ENCODE results near the gene KCNK10. TPM values are rescaled to one million over a fixed set of nuclear protein-coding genes. Genes with fewer than 3 reads are reported as not detected.
"Not testable (repeated sequence)": the region's sequence is repeated elsewhere in the genome, so short reads cannot be mapped to it uniquely, and the experiment has no call there.

KCNK10 gene
- polyA plus RNA-seq, 6 donors from 2014 or later = not detected

DNA sequence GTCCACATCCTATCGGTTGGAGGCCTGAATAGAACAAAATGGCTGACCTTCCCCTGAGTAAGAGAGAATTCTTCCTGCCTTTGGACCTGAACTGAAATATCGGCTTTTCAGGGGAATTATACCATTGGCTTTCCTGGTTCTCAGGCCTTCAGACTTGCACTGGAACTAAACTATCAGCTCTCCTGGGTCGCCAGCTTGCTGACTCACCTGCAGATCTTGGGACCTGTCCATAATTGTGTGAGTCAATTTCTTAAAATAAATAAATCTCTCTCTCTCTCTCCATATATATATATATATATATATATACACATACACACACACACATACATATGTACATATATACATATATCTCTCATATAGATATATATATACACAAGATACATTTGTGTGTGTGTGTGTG, 41.6 kb downstream of the KCNK10 start:
- Mint-ChIP-seq H3K36me3 (peaks cover 0 to 11% of the 10 kb centered on the region in 2 donors), H3K27me3 (peaks cover 7 to 25% (median 8%) of the 10 kb centered on the region in 3 donors), H3K4me1 (no peaks in the 10 kb centered on the region), H3K9me3 (peaks cover 1 to 14% (median 6%) of the 10 kb centered on the region in 7 donors), H3K4me3 (no peak overlapping the region), H3K27ac (peak overlapping the region in 1 of 6 donors; percentile 29)
- no peak for DNase-seq
- ATAC-seq (ENCODE audit: low read depth in 2 of 2) = no peak

DNA sequence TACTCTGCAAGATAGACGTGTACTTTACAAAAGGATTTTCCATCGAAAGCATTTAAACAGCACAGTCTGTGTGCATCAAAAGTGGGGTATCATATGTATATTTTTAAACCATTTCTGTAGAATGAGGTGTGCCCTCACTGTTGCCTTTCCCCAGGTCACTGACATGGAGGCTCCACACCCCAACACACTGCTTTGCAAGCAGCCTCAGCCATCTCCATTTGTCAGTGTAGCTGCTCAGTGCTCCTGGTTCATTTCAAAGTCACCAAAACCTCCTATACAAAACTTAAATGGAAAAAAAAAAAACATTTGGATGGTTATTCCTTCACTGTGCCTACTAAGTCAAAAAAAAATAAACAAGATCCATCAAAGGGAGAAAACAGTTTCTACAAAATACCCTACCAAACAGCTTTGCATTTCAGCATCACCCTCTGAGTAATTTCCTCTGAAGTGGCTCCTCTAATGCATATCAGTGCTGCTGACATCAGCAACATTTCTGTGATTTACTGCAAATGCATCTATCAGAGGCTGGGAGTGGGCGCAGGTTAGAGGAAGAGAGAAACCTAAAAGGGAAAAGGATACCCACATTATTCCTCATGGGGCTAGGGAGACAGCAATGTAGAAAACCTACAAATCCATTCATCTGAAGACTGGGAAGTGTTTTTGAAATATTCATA, 46.0 kb downstream of the KCNK10 start:
- H3K4me3 Mint-ChIP-seq = no peak overlapping the region
- no peak for ATAC-seq (ENCODE audit: low read depth in 2 of 2)
- peaks cover 8 to 62% (median 14%) of the 10 kb centered on the region in 3 donors for H3K27me3 Mint-ChIP-seq
- H3K27ac Mint-ChIP-seq = no peak overlapping the region
- DNase-seq = no peak
- peaks cover 1 to 24% (median 6%) of the 10 kb centered on the region in 7 donors for H3K9me3 Mint-ChIP-seq
- H3K4me1 Mint-ChIP-seq = no peaks in the 10 kb centered on the region
- H3K36me3 Mint-ChIP-seq = peaks cover 0 to 11% of the 10 kb centered on the region in 2 donors

DNA sequence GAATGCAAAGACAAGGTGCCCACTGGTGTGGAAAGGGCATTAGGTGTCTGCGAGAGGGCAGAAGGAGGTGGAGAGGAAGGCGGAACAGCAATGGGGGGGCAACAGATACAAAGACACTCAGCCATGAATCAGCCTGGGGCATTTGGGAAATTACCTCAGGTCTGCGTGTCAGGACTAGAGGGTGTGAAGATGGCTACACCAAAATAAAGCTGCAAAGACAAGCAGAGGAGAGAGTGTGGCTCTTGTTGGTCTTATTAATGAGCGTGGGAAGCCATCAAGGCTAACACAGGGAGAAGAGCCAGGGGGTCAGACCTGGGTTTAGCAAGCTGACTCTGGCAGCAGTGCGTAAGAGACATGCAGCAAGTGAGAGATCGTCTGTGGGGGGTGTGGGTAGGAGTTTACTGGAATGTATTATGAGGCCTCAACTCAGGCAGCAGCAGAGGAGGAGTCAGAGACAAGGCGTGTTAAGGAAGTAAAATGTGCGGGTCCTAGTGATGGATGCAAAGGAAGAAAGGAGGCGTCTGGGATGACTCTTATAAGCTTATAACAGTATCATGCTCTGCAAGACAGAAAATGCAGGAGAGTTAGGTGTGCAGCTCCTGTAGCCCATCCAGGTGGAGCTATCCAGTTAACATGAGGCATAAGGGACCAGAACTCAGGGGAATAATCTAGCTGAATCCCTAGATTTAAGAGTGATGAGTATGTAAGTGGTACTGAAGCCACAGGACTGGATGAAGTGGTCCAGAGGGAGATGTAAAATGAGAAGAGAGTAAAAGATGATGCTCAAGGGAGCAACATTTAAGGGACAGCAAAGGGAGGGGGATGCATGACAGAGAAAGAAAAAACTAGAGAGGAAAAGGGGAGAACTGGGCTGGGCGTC, 50.4 kb downstream of the KCNK10 start:
- DNase-seq = no peak
- peak overlapping the region in 1 of 6 donors; percentile 2 for H3K27ac Mint-ChIP-seq
- no peak for ATAC-seq (ENCODE audit: low read depth in 2 of 2)
- H3K9me3 Mint-ChIP-seq = peaks cover 0 to 13% (median 0%) of the 10 kb centered on the region in 7 donors
- H3K4me1 Mint-ChIP-seq = no peaks in the 10 kb centered on the region
- H3K27me3 Mint-ChIP-seq = peaks cover 11 to 58% (median 13%) of the 10 kb centered on the region in 3 donors
- H3K36me3 Mint-ChIP-seq = no peaks in the 10 kb centered on the region
- H3K4me3 Mint-ChIP-seq = no peak overlapping the region

DNA sequence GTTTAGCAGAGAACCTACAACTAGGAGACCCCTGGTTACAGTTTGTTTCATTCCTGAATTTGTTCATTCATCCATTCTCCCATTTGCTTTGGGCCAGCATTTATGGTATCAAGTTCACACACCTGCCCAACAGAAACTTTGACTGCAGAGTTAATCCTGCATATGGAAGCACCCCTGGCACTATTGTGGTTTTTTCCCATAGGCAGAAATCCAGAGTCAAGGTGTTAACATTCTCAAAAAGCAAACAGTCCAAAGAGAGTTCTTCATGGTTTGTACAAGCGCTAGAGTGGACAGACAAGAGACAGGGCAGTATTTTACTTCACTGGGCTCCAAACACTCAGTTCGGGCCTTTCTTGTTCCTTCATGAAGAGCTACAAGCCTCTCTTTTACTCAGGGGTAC, 51.9 kb downstream of the KCNK10 start:
- DNase-seq (no peak), ATAC-seq (ENCODE audit: low read depth in 2 of 2) (no peak)
- Mint-ChIP-seq H3K4me1 (no peaks in the 10 kb centered on the region), H3K27ac (no peak overlapping the region), H3K9me3 (peaks cover 0 to 8% (median 0%) of the 10 kb centered on the region in 7 donors), H3K27me3 (peaks cover 9 to 45% (median 11%) of the 10 kb centered on the region in 3 donors), H3K36me3 (no peaks in the 10 kb centered on the region), H3K4me3 (no peak overlapping the region)

DNA sequence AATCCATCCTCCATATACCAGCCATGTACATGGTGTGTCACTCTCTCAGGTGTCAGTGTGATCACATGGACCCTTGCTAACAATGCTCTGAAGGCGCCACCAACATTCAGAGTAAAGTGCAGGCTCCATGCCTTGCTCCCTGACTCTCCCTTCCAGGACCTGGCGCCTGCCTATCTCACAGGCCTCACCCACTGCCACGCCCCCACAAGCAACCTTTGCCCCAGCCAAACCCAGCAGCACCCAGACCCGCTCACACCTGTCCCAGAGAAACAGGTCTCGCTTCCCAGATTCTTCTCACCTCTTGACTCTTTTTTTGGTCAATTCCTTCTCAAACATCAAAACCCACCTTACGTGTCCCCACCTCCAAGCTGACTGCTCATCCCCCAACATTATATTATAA, 52.3 kb downstream of the KCNK10 start:
- Mint-ChIP-seq H3K9me3 (peaks cover 0 to 8% (median 0%) of the 10 kb centered on the region in 7 donors), H3K36me3 (no peaks in the 10 kb centered on the region), H3K27ac (peak overlapping the region in 2 of 6 donors; percentile 4 to 5), H3K27me3 (peaks cover 11 to 43% (median 13%) of the 10 kb centered on the region in 3 donors), H3K4me1 (no peaks in the 10 kb centered on the region), H3K4me3 (no peak overlapping the region)
- DNase-seq (no peak), ATAC-seq (ENCODE audit: low read depth in 2 of 2) (no peak)

DNA sequence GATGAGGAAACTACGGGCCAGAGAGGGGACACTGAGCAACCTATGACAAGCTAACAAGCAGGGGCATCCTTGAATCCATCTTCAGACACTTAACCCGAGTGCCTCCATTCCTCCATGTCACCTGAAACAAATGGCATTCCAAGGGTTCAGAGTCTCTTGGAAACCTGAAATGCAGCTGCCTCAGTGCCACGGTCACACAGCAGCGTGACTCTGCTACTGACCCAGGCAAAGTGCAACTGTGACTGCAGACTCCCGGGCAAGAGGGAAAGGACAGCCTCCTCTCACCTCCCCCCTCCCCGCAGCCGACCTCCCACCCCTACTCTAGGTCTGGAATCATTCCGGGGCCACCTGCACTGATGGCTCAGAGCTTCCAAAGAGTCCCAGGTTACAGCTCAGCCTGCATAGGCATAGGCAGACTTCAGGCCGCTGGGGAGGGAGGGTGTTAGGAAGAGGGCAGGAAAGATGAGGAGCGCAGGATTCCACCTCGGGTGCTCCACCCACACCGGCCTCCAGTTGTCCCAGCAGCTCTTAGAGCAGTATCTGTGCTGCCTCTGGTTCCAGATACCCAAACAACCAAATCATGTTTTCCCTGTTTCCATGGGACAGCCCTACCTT, 53.2 kb downstream of the KCNK10 start:
- Mint-ChIP-seq H3K4me1 (no peaks in the 10 kb centered on the region), H3K36me3 (no peaks in the 10 kb centered on the region), H3K9me3 (peaks cover 0 to 6% (median 0%) of the 10 kb centered on the region in 7 donors), H3K27ac (no peak overlapping the region), H3K27me3 (peaks cover 11 to 37% (median 17%) of the 10 kb centered on the region in 3 donors), H3K4me3 (no peak overlapping the region)
- DNase-seq (no peak), ATAC-seq (ENCODE audit: low read depth in 2 of 2) (no peak)

DNA sequence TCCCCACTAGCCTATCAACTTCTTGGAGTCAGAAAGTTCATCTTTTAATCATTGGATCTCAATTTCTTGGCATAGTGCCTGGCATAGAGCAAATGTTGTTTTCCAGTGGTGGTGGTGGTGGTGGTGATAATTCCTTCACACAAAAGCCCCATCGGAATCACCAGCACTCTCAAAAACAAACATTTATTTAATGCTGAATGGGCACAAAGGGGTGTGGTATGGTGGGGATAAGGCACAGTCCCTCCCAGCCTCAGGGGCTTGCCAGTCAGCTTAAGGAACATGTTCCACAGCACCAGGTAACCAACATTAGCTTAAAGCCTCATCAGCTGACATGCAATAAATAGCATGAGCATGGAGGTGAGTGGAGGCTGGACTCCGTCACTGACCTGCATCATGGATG, 56.6 kb downstream of the KCNK10 start:
- Mint-ChIP-seq H3K4me1 (no peaks in the 10 kb centered on the region), H3K27me3 (peaks cover 14 to 27% (median 16%) of the 10 kb centered on the region in 3 donors), H3K4me3 (no peak overlapping the region), H3K9me3 (peaks cover 0 to 9% (median 2%) of the 10 kb centered on the region in 7 donors), H3K36me3 (no peaks in the 10 kb centered on the region), H3K27ac (no peak overlapping the region)
- DNase-seq (no peak), ATAC-seq (ENCODE audit: low read depth in 2 of 2) (no peak)

DNA sequence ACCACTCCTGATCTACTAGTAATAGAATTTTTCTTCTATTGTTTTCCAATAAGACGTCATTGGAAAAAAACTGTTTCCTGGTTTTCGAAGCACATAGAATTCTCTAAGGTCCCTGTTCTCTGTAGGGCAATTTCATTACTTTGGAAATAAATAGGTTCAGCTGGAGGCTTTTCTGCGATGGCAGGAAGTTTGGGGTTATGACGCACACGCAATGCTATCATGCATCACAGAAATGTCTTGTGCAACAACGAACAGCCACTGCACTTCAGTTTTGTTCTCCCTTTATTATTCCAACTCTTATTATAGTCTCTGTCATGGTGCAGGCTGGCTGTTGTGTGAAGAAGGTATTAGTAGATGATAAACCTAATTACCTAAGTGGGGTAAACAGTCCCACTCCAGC, 59.0 kb downstream of the KCNK10 start:
- Mint-ChIP-seq H3K36me3 (no peaks in the 10 kb centered on the region), H3K4me1 (no peaks in the 10 kb centered on the region), H3K9me3 (peaks cover 0 to 11% (median 2%) of the 10 kb centered on the region in 7 donors), H3K27me3 (peaks cover 8 to 33% (median 15%) of the 10 kb centered on the region in 3 donors), H3K27ac (no peak overlapping the region), H3K4me3 (no peak overlapping the region)
- DNase-seq (no peak), ATAC-seq (ENCODE audit: low read depth in 2 of 2) (no peak)

DNA sequence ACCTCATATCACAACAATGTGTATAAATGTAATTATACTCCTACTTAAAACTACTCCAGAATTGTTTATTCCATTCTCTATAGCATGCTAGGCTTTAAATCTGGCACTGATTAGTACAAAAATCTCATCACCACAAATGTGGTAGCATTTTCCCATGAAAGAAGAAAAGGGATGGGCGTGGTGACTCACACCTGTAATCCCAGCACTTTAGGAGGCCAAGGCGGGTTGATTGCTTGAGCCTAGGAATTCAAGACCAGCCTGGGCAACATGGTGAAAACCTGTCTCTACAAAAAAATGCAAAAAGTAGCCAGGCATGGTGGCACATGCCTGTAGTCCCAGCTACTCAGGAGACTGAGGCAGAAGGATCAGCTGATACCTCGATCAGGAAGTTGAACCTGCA, 61.8 kb downstream of the KCNK10 start:
- not testable (repeated sequence) for ATAC-seq (ENCODE audit: low read depth in 2 of 2); H3K27ac Mint-ChIP-seq; DNase-seq; H3K4me3 Mint-ChIP-seq; H3K36me3 Mint-ChIP-seq; H3K4me1 Mint-ChIP-seq
- Mint-ChIP-seq H3K9me3 (peaks cover 0 to 10% (median 3%) of the 10 kb centered on the region in 7 donors), H3K27me3 (peaks cover 17 to 32% (median 22%) of the 10 kb centered on the region in 3 donors)

DNA sequence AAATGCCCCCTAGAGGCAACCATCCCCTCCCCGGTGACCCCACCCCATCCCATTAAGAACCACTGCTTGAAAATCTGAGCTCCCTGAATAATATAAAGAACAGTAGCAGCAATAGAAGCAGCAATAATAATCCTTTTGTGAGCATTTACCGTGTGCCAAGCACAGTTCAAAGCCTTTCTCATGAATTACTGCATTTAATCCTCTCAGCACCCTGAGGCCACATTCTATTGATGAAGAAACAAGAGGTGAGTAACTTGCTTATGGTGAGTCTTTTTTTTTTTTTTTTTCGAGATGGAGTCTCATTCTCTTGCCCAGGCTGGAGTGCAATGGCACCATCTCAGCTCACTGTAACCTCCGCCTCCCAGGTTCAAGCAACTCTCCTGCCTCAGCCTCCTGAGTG, 65.0 kb downstream of the KCNK10 start:
- H3K4me3 Mint-ChIP-seq = no peak overlapping the region
- ATAC-seq (ENCODE audit: low read depth in 2 of 2) (no peak), DNase-seq (no peak)
- H3K4me1 Mint-ChIP-seq = no peaks in the 10 kb centered on the region
- peaks cover 16 to 21% (median 17%) of the 10 kb centered on the region in 3 donors for H3K27me3 Mint-ChIP-seq
- no peaks in the 10 kb centered on the region for H3K36me3 Mint-ChIP-seq
- H3K9me3 Mint-ChIP-seq = peaks cover 0 to 6% (median 3%) of the 10 kb centered on the region in 7 donors
- H3K27ac Mint-ChIP-seq = no peak overlapping the region

DNA sequence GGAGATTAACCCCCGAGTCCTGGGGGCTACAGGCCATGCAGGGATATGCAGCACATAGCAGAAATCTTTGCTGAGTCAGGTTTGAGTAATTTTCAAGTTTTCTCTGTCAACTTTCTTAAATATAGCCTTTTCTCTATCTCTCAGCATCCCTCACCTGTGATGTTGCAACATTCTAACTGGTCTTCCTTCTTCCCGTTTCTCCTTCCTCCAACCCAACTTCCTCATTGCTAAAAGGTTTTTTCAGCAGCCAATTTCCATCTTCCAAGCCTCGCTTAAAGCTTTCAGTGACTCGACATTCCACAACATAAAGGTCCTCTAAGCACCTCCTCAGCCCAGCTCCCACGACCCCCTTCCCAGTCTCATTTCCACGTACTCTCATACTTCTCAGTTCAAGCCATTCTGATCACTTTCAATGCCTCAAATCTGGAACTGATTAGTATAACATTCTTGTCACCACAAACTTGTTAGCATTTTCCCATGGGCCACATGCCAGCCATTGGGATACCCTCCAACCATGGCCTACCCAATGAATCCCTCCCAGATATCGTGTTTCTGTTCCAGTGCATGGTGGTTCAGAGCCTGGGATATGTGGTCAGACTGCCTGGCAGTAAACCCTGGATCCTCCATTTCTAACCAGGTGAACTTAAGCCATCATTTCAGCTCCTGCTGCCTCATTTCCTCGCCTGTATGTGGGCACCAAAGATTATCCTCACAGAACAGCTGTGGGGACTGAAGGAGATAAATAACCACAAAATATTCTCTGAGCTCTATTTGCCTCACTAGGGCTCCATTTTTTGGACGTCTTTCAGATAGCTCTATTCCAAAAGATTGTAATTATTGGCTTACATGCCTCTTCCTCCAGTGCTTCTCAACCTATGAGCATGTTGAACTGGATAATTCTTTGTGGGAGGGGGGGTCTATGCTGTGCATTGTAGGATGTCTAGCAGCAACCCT, 65.8 kb downstream of the KCNK10 start:
- no peaks in the 10 kb centered on the region for H3K36me3 Mint-ChIP-seq

DNA sequence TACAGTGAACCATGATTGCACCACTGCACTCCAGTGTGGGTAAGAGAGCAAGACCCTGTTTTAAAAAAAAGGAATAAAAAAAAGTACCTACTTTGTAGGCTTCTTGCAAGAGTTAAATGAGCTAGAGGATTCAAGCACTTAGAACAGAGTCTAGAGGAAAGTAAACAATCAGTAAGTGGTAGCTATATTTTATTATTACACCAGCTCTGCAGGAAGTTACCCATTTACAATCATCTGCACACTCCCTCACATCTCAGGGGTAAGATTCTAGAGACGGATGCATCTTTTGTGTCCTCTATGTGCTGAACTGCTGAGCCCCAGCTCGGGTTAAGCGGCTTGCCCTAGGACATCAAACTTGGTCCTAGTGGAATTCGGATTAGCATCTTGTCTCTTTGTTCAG, 67.3 kb downstream of the KCNK10 start:
- H3K27ac Mint-ChIP-seq = no peak overlapping the region
- peaks cover 0 to 3% (median 2%) of the 10 kb centered on the region in 7 donors for H3K9me3 Mint-ChIP-seq
- H3K4me3 Mint-ChIP-seq = no peak overlapping the region
- peaks cover 6 to 16% (median 15%) of the 10 kb centered on the region in 3 donors for H3K27me3 Mint-ChIP-seq
- H3K36me3 Mint-ChIP-seq = no peaks in the 10 kb centered on the region
- DNase-seq = no peak
- no peak for ATAC-seq (ENCODE audit: low read depth in 2 of 2)
- H3K4me1 Mint-ChIP-seq = no peaks in the 10 kb centered on the region

More for the DNA sequence above, 65.8 kb downstream of the KCNK10 start:
- ATAC-seq (ENCODE audit: low read depth in 2 of 2) (no peak), DNase-seq (no peak)
- Mint-ChIP-seq H3K27ac (no peak overlapping the region), H3K4me1 (no peaks in the 10 kb centered on the region), H3K27me3 (peaks cover 9 to 18% (median 12%) of the 10 kb centered on the region in 3 donors), H3K9me3 (peaks cover 0 to 5% (median 2%) of the 10 kb centered on the region in 7 donors), H3K4me3 (no peak overlapping the region)

Data from naive B cell (primary cell).